Karpas-422 (cell line): Measurements from ENCODE around the gene OTOG. TPM values are rescaled to one million over a fixed set of nuclear protein-coding genes. Genes with fewer than 3 reads are reported as not detected.

Source experiments
- DNase-seq: peaks from one replicate; pipeline ENCODE4 v3.0.0-alpha.2; 2015
- H2AFZ ChIP-seq: fragments of 200-600 bp; sonication (generic); 2 replicates; pipeline ENCODE4 v1.6.1; 2014; ENCODE audit warnings: antibody characterized with exemption, low read length, mixed read lengths
- H3K27ac ChIP-seq: fragments of 200-600 bp; sonication (generic); 2 replicates; pipeline ENCODE4 v1.5.1; 2014; ENCODE audit warnings: mild to moderate bottlenecking, low read length, moderate library complexity
- H3K27me3 ChIP-seq: fragments of 200-600 bp; sonication (generic); 2 replicates; pipeline ENCODE4 v1.6.1; 2014; ENCODE audit warnings: low read length, mixed read lengths
- H3K36me3 ChIP-seq: fragments of 200-600 bp; sonication (generic); 2 replicates; pipeline ENCODE4 v1.6.1; 2014; ENCODE audit warnings: low read length, mixed read lengths; ENCODE audit not compliant: insufficient read depth
- H3K4me1 ChIP-seq: fragments of 200-600 bp; sonication (generic); 2 replicates; pipeline ENCODE4 v1.6.1; 2014; ENCODE audit warnings: mild to moderate bottlenecking, low read length, mixed read lengths
- H3K4me2 ChIP-seq: fragments of 200-600 bp; sonication (generic); 2 replicates; pipeline ENCODE4 v1.6.1; 2014; ENCODE audit warnings: low read length, low read depth, mild to moderate bottlenecking; ENCODE audit not compliant: poor library complexity, severe bottlenecking
- H3K4me3 ChIP-seq: fragments of 200-600 bp; sonication (generic); 2 replicates; pipeline ENCODE4 v1.5.1; 2014; ENCODE audit warnings: mild to moderate bottlenecking, antibody characterized with exemption, low read length, mixed read lengths
- H3K79me2 ChIP-seq: fragments of 200-600 bp; sonication (generic); 2 replicates; pipeline ENCODE4 v1.6.1; 2014; ENCODE audit warnings: mild to moderate bottlenecking, low read length, mixed read lengths
- H3K9ac ChIP-seq: fragments of 200-600 bp; sonication (generic); 2 replicates; pipeline ENCODE4 v1.6.0; 2014; ENCODE audit warnings: low read length
- H3K9me2 ChIP-seq: fragments of 200-600 bp; sonication (generic), shearing (Covaris generic); replicated peaks from 2 replicates; pipeline ENCODE4 v1.6.0; 2014; ENCODE audit warnings: mild to moderate bottlenecking, low read length, moderate library complexity; ENCODE audit not compliant: insufficient read depth
- H3K9me3 ChIP-seq: fragments of 300-700, 200-600 bp; sonication (generic); 2 replicates; pipeline ENCODE4 v1.6.1; 2014; ENCODE audit warnings: low read length, mixed read lengths
- H4K20me1 ChIP-seq: fragments of 200-600 bp; sonication (generic); 2 replicates; pipeline ENCODE4 v1.6.1; 2014; ENCODE audit warnings: mild to moderate bottlenecking, antibody characterized with exemption, low read length, low read depth; ENCODE audit not compliant: insufficient read depth
- total RNA-seq: library from RNA; depleted of rRNA; stranded (reverse); fragments of >200 nt; shearing (Covaris generic); gene quantifications from 2 replicates; pipeline ENCODE4 v1.2.3, GENCODE V29; 2014; ENCODE audit warnings: low replicate concordance

OTOG gene
- total RNA-seq, 1 experiment from 2014 or later, result not detected

- no peak overlapping the region for H3K27ac ChIP-seq
- H3K79me2 ChIP-seq, result no peaks in the 10 kb centered on the region
- no peaks in the 10 kb centered on the region for H3K9me2 ChIP-seq
- DNase-seq, result no peak
- H3K27me3 ChIP-seq, result no peaks in the 10 kb centered on the region
- H3K36me3 ChIP-seq, result no peaks in the 10 kb centered on the region
- H3K9me3 ChIP-seq, result no peaks in the 10 kb centered on the region
- no peaks in the 10 kb centered on the region for H4K20me1 ChIP-seq
- H3K9ac ChIP-seq, result no peak overlapping the region
- H3K4me3 ChIP-seq, result no peak overlapping the region
- no peak overlapping the region for H2AFZ ChIP-seq
- H3K4me2 ChIP-seq, result no peak overlapping the region
- no peaks in the 10 kb centered on the region for H3K4me1 ChIP-seq
These were observed 32.6 kb upstream of the OTOG start for GRCh38 chr11:17514476-17514875.

GRCh38 chr11:17515443-17516176 lies 31.4 kb upstream of the OTOG start:
- Histone ChIP-seq H3K9me3 (no peaks in the 10 kb centered on the region), H3K9me2 (no peaks in the 10 kb centered on the region), H3K4me2 (no peak overlapping the region), H3K27me3 (no peaks in the 10 kb centered on the region), H3K27ac (no peak overlapping the region), H3K79me2 (no peaks in the 10 kb centered on the region), H3K36me3 (no peaks in the 10 kb centered on the region), H3K4me1 (no peaks in the 10 kb centered on the region), H4K20me1 (no peaks in the 10 kb centered on the region), H2AFZ (no peak overlapping the region), H3K9ac (no peak overlapping the region), H3K4me3 (no peak overlapping the region)
- DNase-seq, result no peak

- Histone ChIP-seq H3K9ac (no peak overlapping the region), H3K79me2 (no peaks in the 10 kb centered on the region), H3K9me3 (no peaks in the 10 kb centered on the region), H3K4me1 (no peaks in the 10 kb centered on the region), H3K27me3 (no peaks in the 10 kb centered on the region), H3K36me3 (no peaks in the 10 kb centered on the region), H3K9me2 (no peaks in the 10 kb centered on the region), H2AFZ (no peak overlapping the region), H4K20me1 (no peaks in the 10 kb centered on the region), H3K27ac (no peak overlapping the region), H3K4me3 (no peak overlapping the region), H3K4me2 (no peak overlapping the region)
- DNase-seq, result no peak
These were observed 30.4 kb upstream of the OTOG start for GRCh38 chr11:17516551-17517150.

- no peak overlapping the region for H3K4me3 ChIP-seq
- H3K27ac ChIP-seq, result no peak overlapping the region
- no peak overlapping the region for H3K9ac ChIP-seq
- H3K9me3 ChIP-seq, result no peaks in the 10 kb centered on the region
- H3K79me2 ChIP-seq, result no peaks in the 10 kb centered on the region
- H4K20me1 ChIP-seq, result no peaks in the 10 kb centered on the region
- no peaks in the 10 kb centered on the region for H3K9me2 ChIP-seq
- H3K4me1 ChIP-seq, result no peaks in the 10 kb centered on the region
- no peak overlapping the region for H2AFZ ChIP-seq
- no peaks in the 10 kb centered on the region for H3K27me3 ChIP-seq
- DNase-seq, result no peak
- H3K4me2 ChIP-seq, result no peak overlapping the region
- H3K36me3 ChIP-seq, result no peaks in the 10 kb centered on the region
These were observed 29.9 kb upstream of the OTOG start for GRCh38 chr11:17517186-17517585.

GRCh38 chr11:17518366-17518765 lies 28.7 kb upstream of the OTOG start:
- no peak overlapping the region for H2AFZ ChIP-seq
- H3K4me1 ChIP-seq, result no peaks in the 10 kb centered on the region

GRCh38 chr11:17519061-17519885 lies 27.8 kb upstream of the OTOG start:
- no peak overlapping the region for H3K4me2 ChIP-seq
- no peaks in the 10 kb centered on the region for H3K36me3 ChIP-seq
- H2AFZ ChIP-seq, result no peak overlapping the region
- no peaks in the 10 kb centered on the region for H3K9me2 ChIP-seq
- H3K4me3 ChIP-seq, result no peak overlapping the region
- no peak overlapping the region for H3K27ac ChIP-seq
- DNase-seq, result no peak
- H4K20me1 ChIP-seq, result no peaks in the 10 kb centered on the region
- H3K79me2 ChIP-seq, result no peaks in the 10 kb centered on the region
- no peaks in the 10 kb centered on the region for H3K9me3 ChIP-seq
- no peak overlapping the region for H3K9ac ChIP-seq
- H3K4me1 ChIP-seq, result no peaks in the 10 kb centered on the region
- no peaks in the 10 kb centered on the region for H3K27me3 ChIP-seq

More at GRCh38 chr11:17518366-17518765, 28.7 kb upstream of the OTOG start:
- Histone ChIP-seq H3K27ac (no peak overlapping the region), H3K9me2 (no peaks in the 10 kb centered on the region), H3K4me3 (no peak overlapping the region), H4K20me1 (no peaks in the 10 kb centered on the region), H3K36me3 (no peaks in the 10 kb centered on the region), H3K27me3 (no peaks in the 10 kb centered on the region), H3K4me2 (no peak overlapping the region), H3K79me2 (no peaks in the 10 kb centered on the region), H3K9ac (no peak overlapping the region), H3K9me3 (no peaks in the 10 kb centered on the region)
- no peak for DNase-seq

GRCh38 chr11:17521106-17521900 lies 25.8 kb upstream of the OTOG start:
- DNase-seq, result no peak
- no peaks in the 10 kb centered on the region for H4K20me1 ChIP-seq
- H3K79me2 ChIP-seq, result no peaks in the 10 kb centered on the region
- no peaks in the 10 kb centered on the region for H3K36me3 ChIP-seq
- no peak overlapping the region for H3K9ac ChIP-seq
- no peak overlapping the region for H3K27ac ChIP-seq
- no peak overlapping the region for H3K4me2 ChIP-seq
- no peak overlapping the region for H2AFZ ChIP-seq
- no peak overlapping the region for H3K4me3 ChIP-seq
- H3K27me3 ChIP-seq, result no peaks in the 10 kb centered on the region
- H3K9me2 ChIP-seq, result no peaks in the 10 kb centered on the region
- H3K4me1 ChIP-seq, result no peaks in the 10 kb centered on the region
- H3K9me3 ChIP-seq, result no peaks in the 10 kb centered on the region
